Esophagus squamous epithelium (tissue), 4 donors: ENCODE results near the gene ACAD8.

Source experiments
- CTCF ChIP-seq, 6 experiments: fragments of 450-650 bp in 4 of 6; fragments of 200-600 bp in 2 of 6; sonication (generic) in 2 of 6; IDR thresholded peaks; one replicate each; pipeline ENCODE4 v1.5.1; 2016 to 2019; ENCODE audit warnings: antibody characterized with exemption in 6 of 6, mild to moderate bottlenecking in 4 of 6, moderate library complexity in 4 of 6
- POLR2A ChIP-seq, 4 donors: fragments of 450-650 bp; IDR thresholded peaks; one replicate each; pipeline ENCODE4 v1.6.1; 2017; ENCODE audit warnings: antibody characterized with exemption in 4 of 4, mild to moderate bottlenecking in 4 of 4, moderate library complexity in 3 of 4

GRCh38 chr11:134248910-134249480, 4.4 kb upstream of the ACAD8 start:
- no peak for TF ChIP-seq CTCF (IDR thresholded peaks at IDR 0.05)
- TF ChIP-seq POLR2A (IDR thresholded peaks at IDR 0.05), result no peak
